HG03442 (cell line): ENCODE measurements around the gene NPAT.

ENCODE experiments used
- ATAC-seq: cut with Tn5 transposase; IDR thresholded peaks from one replicate; pipeline ENCODE4 v1.9.1; 2021; ENCODE audit warnings: mild to moderate bottlenecking, moderate library complexity; ENCODE audit not compliant: unreplicated experiment

NPAT gene

DNA sequence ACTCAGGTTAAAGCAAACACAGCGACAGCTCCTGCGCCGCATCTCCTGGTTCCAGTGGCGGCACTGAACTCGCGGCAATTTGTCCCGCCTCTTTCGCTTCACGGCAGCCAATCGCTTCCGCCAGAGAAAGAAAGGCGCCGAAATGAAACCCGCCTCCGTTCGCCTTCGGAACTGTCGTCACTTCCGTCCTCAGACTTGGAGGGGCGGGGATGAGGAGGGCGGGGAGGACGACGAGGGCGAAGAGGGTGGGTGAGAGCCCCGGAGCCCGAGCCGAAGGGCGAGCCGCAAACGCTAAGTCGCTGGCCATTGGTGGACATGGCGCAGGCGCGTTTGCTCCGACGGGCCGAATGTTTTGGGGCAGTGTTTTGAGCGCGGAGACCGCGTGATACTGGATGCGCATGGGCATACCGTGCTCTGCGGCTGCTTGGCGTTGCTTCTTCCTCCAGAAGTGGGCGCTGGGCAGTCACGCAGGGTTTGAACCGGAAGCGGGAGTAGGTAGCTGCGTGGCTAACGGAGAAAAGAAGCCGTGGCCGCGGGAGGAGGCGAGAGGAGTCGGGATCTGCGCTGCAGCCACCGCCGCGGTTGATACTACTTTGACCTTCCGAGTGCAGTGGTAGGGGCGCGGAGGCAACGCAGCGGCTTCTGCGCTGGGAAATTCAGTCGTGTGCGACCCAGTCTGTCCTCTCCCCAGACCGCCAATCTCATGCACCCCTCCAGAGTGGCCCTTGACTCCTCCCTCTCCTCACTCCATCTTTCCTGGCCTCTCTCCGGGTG lies at the start of gene NPAT, which contains the start of gene ATM:
Gene NPAT (minus strand): TSS at position 65 of the 774 bp plus-strand sequence. CDS start 102 bp downstream, outside the sequence.
Gene ATM (plus strand): TSS at position 494 of the 774 bp plus-strand sequence. CDS start 4,558 bp downstream, outside the sequence.
- peak; percentile 80 for ATAC-seq

DNA sequence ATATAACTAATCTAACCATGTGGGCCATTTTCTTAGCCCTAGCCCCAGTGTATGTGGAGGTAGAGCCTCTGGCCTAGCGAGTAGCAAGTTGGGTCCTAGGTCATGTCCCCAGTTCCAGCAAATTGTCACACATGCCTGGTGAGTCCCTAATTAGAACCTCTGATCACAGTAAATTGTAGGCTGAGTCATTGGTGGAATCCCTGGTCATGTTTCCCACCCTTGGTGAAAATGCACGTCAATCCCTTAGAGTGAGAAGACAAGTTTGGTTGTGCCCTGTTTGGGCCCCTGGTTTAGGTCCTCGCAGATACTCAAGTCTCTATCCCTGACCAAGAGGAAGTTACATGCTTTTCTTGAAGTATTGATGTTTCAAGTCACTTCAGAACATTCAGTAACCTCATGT lies 47.1 kb upstream of the NPAT start:
- ATAC-seq = no peak

DNA sequence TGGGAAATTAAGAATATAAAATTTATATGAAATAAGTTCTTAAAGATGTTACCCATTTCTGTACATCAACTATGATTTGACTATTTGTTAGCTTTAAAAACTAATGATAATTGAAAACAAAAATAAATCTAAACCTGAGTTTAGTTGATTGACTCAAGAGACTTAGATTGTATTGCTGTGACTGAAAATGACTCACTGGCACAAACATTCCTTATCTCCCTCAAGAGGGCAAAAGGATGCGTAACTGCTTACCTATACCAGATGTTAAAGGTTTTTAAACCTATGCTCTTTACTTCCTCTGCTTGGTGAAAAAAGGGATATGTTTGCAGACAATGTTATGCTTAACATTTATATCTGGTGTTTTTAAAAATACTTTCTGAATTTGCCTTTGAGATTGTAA lies 30.7 kb upstream of the NPAT start:
- ATAC-seq = no peak

DNA sequence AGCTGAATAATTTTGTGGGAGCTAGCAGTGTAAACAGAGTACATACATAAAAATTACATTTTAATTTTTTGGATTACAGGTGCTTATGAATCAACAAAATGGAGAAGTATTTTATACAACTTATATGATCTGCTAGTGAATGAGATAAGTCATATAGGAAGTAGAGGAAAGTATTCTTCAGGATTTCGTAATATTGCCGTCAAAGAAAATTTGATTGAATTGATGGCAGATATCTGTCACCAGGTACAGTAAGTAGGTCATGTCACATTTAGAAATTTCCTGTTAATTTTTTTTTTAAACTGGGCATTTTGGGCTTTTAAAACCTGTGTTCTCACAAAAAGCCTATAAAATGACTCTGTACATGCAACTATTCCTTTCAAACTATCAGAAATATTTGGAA lies 24.4 kb upstream of the NPAT start:
- no peak for ATAC-seq

DNA sequence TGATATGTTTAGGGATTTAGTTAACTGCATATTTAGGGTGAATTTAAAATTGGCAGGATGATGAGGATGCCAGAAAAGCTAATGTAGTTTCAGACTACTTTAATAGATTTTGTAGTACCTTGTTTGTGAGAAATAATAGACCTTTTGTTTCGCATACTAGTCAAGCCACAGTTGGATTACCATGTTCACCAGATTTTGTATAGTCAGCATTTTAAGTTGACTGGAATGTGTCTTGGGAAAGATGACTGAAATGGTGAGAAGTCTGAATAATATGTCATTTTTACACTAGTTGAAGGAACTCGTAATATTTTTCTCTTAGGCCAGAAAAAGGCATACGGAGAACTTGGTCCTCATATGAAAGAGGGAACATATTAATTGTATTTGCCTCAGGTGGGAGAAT lies 23.9 kb upstream of the NPAT start:
- ATAC-seq = no peak

DNA sequence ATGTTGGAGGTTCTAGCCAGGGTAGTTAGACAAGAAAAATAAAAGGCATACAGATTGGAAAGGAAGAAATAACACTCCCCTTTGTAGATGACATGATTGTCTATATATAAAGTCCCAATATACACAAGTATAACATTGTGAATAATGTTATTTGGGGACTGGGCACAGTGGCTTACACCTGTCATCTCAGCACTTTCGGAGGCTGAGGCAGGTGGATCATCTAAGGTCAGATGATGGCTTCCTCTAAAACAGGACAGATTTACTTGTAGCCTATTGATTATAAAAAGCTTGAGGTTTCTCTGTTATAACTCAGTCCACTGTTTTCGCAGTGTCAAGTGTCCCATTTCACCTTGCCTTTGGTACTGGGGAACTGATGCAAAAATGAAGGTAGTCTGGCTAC lies 20.0 kb upstream of the NPAT start:
- no peak for ATAC-seq

DNA sequence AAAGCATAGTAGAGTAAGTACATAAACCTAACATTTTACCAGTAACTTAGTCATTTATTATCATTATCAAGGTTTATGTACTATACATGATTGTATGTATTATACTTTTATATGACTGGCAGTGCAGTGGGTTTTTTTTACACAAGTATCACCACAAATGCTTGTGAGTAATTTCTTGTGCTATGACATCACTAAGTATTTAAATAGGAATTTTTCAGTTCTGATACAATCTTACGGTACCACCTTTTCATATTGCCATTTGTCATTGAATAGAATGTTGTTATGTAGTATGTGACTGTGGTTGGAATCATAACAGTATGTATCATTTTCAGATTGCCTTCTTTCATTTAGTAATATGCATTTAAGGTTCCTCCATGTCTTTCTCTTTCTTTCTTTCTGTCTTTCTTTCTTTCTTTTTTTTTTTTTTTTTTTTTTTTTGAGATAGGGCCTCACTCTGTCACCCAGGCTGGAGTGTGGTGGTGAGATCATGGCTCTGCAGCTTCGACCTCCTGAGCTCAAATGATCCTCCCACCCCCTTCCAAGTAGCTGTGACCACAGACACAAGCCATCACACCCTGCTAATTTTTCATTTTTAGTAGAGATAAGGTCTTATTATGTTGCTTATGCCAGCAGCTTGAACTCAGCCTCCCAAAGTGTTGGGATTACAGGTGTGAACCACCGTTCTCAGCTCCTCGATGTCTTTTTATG lies 19.0 kb upstream of the NPAT start:
- no peak for ATAC-seq

DNA sequence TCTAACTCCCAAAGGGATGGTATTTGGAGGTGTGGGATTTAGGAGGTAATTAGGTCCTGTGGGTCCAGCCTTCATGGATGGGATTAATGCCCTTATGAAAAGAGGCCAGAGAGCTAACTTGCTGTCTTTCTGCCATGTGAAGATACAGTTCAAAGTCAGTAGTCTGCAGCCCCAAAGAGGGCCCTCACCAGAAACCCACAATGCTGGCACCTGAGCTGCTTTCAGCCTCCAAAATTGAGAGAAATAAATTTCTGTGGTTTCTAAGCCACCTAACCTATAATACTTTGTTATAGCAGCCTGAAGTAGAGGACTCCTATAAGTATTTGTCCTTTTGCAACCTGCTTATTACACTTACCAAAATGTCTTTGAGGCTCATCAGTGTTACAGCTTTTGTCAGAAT lies 16.6 kb upstream of the NPAT start:
- ATAC-seq = no peak

DNA sequence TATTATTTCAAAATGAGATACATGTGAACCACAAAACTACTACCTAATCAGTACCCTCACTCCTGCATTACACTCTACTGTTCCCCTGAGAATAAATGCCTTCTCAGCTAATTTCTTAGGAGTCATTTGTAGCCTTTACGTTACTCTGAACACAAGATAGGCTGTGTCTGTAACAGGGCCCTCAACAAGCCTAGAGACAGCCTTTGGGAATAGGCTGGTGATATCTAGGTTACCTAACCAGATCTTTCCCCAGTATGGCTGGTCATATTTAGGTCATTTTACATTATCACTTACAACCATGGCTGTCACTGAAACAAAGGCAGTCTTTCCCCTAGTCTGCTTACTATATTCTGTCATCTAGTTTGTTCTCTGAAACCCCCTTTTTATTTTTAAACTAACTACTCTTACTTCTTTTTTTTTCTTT lies 14.6 kb upstream of the NPAT start:
- ATAC-seq = peak; percentile 40

DNA sequence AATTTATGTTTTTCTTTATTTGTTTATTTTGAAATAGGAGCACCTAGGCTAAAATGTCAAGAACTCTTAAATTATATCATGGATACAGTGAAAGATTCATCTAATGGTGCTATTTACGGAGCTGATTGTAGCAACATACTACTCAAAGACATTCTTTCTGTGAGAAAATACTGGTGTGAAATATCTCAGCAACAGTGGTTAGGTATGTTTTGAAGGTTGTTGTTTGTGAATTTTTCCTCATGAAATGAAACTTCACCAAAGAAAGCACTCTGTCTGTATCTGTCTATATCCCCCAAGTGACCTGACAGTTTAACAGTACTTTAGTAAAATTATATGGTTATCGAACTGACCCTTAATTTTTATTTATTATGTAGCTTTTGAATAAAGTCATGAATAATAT lies 13.2 kb upstream of the NPAT start:
- no peak for ATAC-seq

DNA sequence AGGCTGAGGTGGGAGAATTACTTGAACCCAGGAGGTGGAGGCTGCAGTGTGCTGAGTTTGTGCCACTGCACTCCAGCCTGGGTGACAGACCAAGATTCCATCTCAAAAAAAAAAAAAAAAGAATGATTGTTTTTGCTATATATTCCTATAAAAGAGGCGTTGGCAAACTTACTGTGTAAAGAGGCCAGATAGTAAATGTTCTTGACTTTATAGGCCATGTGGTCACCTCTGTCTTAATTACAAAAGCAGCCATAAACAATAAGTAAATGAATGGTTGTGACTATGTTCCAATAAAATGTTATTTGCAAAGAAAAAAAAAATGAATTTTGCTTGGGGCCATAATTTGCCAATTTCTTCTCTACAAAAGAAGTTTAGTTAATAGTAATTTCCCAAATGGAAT lies 12.8 kb upstream of the NPAT start:
- ATAC-seq = no peak

DNA sequence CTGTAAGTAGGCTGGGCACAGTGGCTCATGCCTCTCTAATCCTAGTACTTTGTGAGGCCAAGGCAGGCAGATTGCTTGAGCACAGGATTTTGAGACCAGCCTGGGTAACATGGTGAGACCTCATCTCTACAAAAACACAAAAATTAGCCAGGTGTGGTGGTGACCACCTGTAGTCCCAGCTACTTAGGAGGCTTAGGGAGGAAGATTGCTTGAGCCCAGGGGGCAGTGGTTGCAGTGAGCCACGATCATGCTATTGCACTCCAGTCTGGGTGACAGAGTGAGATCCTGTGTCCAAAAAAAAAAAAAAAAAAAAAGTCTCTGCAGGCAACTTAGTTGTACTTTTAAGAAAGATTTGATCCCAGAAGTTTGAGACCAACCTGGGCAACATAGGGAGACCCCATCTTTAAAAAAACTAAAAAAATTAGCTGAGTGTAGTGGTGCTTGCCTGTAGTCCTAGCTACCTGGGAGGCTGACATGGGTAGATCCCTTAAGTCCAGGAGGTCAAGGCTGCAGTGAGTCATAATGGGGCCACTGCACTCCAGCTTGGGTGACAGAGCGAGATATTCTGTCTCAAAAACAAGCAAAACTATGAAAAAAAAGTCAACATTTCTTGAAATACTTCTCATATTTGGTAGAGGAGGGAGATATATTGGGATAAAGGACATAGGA lies 11.0 kb upstream of the NPAT start:
- no peak for ATAC-seq

DNA sequence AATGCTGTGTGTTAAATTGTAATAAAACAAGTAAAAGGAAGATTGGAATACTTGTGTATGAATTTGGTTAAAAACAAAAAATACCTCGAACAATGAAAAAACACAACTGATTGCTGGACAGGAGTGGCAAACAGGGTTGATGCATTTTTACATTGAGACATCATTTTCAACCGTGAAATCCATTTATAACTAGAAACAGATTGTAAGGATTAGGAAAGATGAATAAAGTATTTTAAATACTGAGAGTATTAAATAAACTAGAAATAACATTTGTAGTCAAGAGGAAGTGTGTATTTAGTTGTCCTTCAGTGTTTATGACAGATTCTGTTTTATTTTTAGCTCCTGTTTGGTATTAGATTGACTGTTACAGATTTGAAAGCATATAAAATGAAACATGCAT lies 5.8 kb upstream of the NPAT start:
- ATAC-seq = no peak

DNA sequence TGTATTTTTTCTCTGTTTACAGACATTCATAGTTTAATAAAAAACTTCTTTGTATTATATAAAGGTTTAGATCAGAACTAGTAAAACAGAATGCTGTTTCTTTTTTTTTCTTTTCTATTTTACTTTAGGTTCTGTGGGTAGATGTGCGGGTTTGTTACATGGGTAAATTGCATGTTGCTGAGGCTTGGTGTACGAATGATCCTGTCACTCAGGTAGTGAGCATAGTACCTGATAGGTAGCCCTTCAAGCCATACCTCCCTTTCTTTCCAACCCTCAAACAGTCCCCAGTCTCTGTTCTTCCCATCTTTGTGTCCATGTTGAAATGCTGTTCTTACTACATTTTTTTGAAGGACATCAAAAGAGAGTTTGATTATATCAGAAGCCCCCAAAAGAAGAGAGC lies 3.6 kb upstream of the NPAT start:
- ATAC-seq = no peak

DNA sequence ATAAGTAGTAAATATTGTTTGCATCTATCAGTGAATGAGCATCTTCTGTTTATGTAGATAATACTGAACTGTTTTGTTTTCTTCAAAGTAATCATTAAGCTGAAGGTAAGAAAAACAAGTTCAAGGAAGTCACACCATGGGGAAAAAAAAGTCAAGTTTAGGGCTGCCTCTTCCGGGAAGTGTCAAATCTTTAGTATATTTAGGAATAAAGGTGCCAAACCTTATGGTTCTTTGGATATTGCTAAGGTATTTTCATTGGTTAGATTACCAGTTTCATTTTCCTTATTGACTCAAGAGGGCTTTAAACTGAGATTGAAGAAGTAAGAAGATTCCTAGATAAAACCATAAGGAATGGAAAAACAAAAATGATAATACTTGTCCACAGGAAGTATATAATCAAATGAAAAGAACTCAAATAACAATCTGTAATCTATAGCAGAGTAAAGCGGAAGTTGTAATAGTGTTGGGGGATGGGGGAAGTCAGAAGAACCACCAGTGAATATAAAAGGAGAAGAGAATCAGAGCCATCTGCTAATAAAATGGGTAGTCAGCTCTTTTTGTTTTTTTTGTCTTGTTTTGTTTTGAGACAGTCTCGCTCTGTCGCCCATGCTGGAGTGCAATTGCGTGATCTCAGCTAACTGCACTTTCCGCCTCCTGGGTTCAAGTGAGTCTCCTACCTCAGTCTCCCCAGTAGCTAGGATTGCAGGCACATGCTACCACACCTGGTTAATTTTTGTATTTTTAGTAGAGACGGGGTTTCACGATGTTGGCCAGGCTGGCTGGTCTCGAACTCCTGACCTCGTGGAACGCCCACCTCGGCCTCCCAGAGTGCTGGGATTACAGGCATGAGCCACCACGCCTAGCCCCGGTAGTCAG lies 2.7 kb upstream of the NPAT start:
- no peak for ATAC-seq

DNA sequence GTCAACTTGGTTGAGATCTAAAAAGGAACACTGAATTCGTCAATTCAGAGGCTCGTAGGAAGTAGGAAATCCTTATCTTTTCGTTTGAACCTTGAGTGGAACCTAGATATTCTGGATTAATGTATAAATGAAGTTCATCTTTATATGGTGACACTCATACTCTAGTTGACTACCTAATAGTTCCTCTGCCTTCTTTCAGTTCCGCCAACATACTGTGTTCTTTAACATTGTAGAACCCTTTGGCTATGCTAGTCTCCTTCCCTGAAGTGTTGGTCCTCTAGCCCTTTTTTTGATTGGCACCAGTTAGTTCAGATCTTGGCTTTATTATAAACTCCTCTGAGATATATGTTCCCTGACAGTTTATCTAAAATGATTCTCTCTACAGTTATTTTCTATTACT lies 1.9 kb upstream of the NPAT start:
- no peak for ATAC-seq

DNA sequence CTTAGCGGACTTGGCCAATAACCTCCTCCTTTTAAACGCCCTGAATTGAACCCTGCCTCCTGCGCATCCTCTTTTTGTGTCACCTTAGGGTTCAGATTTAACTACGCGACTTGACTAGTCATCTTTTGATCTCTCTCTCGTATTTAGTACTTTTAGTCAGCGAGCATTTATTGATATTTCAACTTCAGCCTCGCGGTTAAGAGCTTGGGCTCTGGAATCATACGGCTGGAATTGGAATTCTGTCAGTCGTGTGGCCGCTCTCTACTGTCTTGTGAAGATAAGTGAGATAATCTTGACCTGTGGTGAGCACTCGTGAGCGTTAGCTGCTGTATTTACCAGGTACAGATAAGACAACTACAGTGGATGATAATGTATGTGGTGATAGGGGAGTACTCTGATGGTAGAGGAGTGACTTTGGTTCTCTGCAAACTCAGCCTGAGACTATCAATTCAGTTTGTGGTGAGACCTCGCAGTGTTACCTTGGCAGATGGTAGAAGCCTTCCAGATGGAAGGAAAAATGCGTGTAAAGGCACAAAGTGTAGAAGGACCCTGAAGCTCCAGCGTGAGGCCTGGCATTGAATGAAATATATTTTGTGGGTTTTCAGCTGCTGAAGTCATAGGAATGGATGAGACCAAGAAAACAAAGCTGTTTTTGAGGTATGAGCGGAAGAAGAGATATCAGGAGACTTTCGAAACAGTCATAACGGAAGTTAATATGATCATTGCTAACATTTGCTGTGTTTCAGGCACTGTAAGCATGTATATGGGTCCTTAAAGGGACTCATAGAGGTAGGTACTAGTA lies 1.1 kb upstream of the NPAT start:
- ATAC-seq = peak; percentile 21

DNA sequence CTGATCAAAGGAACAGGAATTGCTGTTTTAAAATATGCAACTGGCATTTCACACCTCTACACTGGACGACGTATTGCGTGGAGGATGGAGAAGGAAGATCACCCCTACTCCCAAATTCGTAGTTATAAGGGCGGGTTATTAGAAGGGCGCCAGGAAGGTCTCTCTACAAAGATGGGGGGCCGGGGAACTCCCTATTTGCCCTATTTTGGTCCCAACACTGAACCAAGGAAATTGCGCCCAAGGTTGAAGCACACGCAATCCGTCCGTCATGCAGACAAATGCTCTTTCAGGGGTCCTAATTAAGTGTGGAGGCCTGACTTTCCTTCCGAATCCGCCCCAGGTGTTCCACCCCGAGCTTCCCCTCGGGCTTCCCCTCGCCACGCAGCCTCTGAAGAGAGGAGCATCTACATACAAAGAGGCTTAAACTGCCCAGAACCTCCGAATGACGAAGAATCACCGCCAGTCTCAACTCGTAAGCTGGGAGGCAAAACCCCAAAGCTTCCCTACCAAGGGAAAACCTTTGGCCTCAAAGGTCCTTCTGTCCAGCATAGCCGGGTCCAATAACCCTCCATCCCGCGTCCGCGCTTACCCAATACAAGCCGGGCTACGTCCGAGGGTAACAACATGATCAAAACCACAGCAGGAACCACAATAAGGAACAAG lies 396 bp downstream of the NPAT start:
- ATAC-seq = peak; percentile 1

DNA sequence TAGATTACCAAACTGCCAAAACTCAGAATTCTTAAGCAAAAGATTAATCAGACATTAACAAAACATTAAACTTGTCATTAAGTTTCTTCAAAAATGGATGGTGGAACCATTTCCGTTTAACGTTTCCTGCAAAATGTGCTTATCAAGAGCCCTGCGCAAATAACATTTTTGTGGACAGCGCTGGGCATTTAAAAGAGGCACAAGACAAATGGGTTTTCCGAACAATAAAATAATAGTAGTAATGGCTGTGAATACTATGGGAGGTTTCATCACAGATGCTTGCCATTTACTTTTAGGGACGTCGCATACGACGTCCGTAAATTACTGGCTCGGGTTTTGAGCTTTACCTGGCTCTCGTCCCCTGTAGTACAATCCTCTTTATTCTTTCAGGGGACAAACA lies 1.1 kb downstream of the NPAT start:
- ATAC-seq = no peak
